ENCODE measurements around the gene PIK3R4. TPM values are rescaled to one million over a fixed set of nuclear protein-coding genes. Genes with fewer than 3 reads are reported as not detected.

PIK3R4 gene
- total RNA-seq: 101 TPM

DNA sequence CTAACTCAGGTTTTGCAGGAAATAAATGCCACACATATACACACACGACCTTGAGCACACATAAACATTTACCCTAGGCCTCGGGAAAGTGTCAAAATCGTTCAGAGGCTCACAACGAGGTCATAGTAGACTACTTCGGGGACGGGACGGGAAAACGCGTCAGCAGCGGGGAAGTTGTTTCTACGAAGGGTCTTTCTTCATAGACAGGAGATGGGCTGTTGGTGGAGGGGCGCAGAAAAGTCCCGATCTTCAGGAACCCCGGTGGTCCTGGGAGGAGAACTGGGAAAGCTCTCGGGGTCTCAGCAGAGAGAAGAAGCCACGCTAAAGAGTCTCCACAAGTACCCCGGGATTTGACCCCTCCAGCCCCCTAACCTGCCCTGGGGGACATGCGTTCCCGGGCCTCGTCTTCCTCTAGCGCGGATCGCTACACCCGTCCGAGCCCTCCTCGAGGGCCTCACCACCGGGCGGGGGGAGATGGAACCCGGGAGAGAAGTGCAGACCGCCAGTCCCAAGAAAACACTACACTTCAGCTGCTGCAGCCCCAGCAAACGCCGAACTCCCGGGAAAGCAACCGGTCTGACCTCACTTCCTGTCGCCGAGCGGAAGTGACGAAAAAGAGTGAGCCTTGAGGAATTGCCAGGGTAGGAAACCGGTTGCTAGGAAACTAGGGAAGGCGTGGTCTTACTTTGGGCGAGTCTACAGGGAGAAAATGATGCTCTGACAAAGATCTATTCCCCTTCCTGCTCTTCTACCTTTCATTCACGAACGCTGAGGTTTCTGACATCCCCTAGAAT is at the start of gene PIK3R4:
TSS of gene PIK3R4 (minus strand) at position 584 of the 794 bp plus-strand sequence. CDS start 1,611 bp downstream, outside the sequence.
- intact Hi-C loops (cut with DNase I): loop anchor here (1.0 to 5.0 kb wide), 6 partner anchors 18 to 756 kb away; partner anchors contain the start of genes ASTE1, ATP2C1, MRPL3 and NEK11
- TF ChIP-seq, protein P1, sequence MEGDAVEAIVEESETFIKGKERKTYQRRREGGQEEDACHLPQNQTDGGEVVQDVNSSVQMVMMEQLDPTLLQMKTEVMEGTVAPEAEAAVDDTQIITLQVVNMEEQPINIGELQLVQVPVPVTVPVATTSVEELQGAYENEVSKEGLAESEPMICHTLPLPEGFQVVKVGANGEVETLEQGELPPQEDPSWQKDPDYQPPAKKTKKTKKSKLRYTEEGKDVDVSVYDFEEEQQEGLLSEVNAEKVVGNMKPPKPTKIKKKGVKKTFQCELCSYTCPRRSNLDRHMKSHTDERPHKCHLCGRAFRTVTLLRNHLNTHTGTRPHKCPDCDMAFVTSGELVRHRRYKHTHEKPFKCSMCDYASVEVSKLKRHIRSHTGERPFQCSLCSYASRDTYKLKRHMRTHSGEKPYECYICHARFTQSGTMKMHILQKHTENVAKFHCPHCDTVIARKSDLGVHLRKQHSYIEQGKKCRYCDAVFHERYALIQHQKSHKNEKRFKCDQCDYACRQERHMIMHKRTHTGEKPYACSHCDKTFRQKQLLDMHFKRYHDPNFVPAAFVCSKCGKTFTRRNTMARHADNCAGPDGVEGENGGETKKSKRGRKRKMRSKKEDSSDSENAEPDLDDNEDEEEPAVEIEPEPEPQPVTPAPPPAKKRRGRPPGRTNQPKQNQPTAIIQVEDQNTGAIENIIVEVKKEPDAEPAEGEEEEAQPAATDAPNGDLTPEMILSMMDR (IDR thresholded peaks at IDR 0.05): no peak
- Histone ChIP-seq H3K4me3 (peak within 1 kb of the TSS; percentile 83 to 95), H3K9me3 (no peaks in the 10 kb centered on the region), H3K36me3 (peaks cover 0 to 3% of the 10 kb centered on the region in 2 donors), H3K27ac (peak within 1 kb of the TSS; percentile 86 to 90), H3K27me3 (no peaks in the 10 kb centered on the region), H3K4me1 (peaks cover 2 to 23% of the 10 kb centered on the region in 2 donors)
- DNase-seq (ENCODE audit: low spot score in 2 of 2): peak; percentile 93 to 98

DNA sequence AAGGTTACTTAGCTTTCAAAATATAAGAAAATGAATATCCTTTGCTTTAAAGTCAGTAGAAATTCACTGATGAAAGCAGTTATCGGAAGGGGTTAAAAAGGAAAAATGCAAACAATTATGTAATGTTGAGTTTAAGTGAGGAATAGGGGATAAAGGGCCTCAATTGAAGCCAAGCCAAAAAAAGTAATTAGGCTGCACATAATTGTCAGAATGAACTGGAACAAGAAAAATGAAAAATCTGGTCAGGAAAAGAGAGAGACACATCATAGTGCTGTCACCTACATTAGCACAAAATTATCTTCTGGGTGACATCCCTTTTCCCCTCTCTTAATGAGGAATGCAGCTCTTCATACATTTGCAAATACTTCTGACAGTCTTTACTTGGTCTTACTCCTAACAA is 48.8 kb upstream of the PIK3R4 start:
- Histone ChIP-seq H3K4me1 (no peaks in the 10 kb centered on the region), H3K9me3 (no peaks in the 10 kb centered on the region), H3K36me3 (no peaks in the 10 kb centered on the region), H3K27me3 (no peaks in the 10 kb centered on the region), H3K27ac (no peak overlapping the region), H3K4me3 (no peak overlapping the region)
- intact Hi-C loops (cut with DNase I): no loop called here
- DNase-seq (ENCODE audit: low spot score in 2 of 2): no peak
- TF ChIP-seq, protein P1 (IDR thresholded peaks at IDR 0.05): no peak

GRCh38 chr3:130792246-130792645 is 45.6 kb upstream of the PIK3R4 start:
- no peaks in the 10 kb centered on the region for H3K4me1 ChIP-seq
- TF ChIP-seq, protein P1 (IDR thresholded peaks at IDR 0.05): no peak
- H3K27me3 ChIP-seq: no peaks in the 10 kb centered on the region
- H3K36me3 ChIP-seq: no peaks in the 10 kb centered on the region
- H3K9me3 ChIP-seq: no peaks in the 10 kb centered on the region
- no peak overlapping the region for H3K4me3 ChIP-seq
- DNase-seq (ENCODE audit: low spot score in 2 of 2): no peak
- H3K27ac ChIP-seq: no peak overlapping the region
- intact Hi-C loops (cut with DNase I): no loop called here

DNA sequence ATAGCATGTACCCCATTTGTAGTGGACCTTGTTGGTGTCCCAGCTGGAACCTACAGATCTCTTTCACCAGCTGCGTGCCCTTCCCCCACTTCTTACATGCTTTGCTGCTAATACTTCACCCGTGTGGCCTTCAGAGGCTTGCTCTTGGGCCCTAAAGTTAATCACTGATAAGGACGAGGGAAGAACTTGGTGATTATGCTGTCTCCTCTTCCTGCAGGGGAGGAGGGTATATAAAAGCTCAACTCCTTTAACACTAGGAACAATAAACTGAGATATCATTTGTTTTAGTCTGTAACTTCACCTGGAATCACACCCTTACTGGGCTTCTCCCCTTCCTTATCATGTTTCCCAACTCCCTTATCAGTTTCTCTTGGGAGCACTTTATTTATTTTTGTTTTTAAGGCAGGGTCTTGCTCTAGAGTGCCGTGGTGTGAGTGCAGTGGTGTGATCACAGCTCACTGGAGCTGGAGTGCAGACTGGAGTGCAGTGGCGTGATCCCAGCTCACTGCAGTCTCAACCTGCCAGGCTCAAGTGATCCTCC is 43.2 kb upstream of the PIK3R4 start:
- TF ChIP-seq, protein P1 (IDR thresholded peaks at IDR 0.05): no peak

GRCh38 chr3:130787422-130788068 is 40.9 kb upstream of the PIK3R4 start:
- TF ChIP-seq, protein P1 (IDR thresholded peaks at IDR 0.05): no peak
- H3K9me3 ChIP-seq: no peaks in the 10 kb centered on the region
- no peak for DNase-seq (ENCODE audit: low spot score in 2 of 2)
- H3K27me3 ChIP-seq: no peaks in the 10 kb centered on the region
- intact Hi-C loops (cut with DNase I): no loop called here
- no peak overlapping the region for H3K4me3 ChIP-seq
- H3K4me1 ChIP-seq: no peaks in the 10 kb centered on the region
- H3K36me3 ChIP-seq: no peaks in the 10 kb centered on the region
- no peak overlapping the region for H3K27ac ChIP-seq

More for the DNA sequence above, 43.2 kb upstream of the PIK3R4 start:
- no peak overlapping the region for H3K4me3 ChIP-seq
- H3K4me1 ChIP-seq: no peaks in the 10 kb centered on the region
- intact Hi-C loops (cut with DNase I): no loop called here
- no peak for DNase-seq (ENCODE audit: low spot score in 2 of 2)
- H3K9me3 ChIP-seq: no peaks in the 10 kb centered on the region
- no peaks in the 10 kb centered on the region for H3K27me3 ChIP-seq
- no peak overlapping the region for H3K27ac ChIP-seq
- no peaks in the 10 kb centered on the region for H3K36me3 ChIP-seq
